ENCODE results near the gene PCDHA4. TPM values are rescaled to one million over a fixed set of nuclear protein-coding genes. Genes with fewer than 3 reads are reported as not detected.
"Not testable (repeated sequence)": the region's sequence is repeated elsewhere in the genome, so short reads cannot be mapped to it uniquely, and the experiment has no call there.

The PCDHA4 gene
- total RNA-seq, 4 donors from 2014 or later: 0.21 to 0.62 (median 0.54) TPM

- no peak overlapping the region for H3K27ac ChIP-seq
- no peaks in the 10 kb centered on the region for H3K4me1 ChIP-seq
- peaks cover 9% of the 10 kb centered on the region for H3K27me3 ChIP-seq
- 58% methylated on average over 66 of the region's 103 CpGs for WGBS
- H3K9me3 ChIP-seq: peaks cover 27% of the 10 kb centered on the region
- DNase-seq (ENCODE audit: low spot score in 2 of 2): no peak
- TF ChIP-seq POLR2AphosphoS5 (IDR thresholded peaks at IDR 0.05) (no peak), EP300 (IDR thresholded peaks at IDR 0.05) (no peak)
- H3K36me3 ChIP-seq: no peaks in the 10 kb centered on the region
- H3K4me3 ChIP-seq: no peak overlapping the region
These were observed 29.0 kb downstream of the PCDHA4 start for GRCh38 chr5:140835622-140836510.

GRCh38 chr5:140840978-140841962 is 34.4 kb downstream of the PCDHA4 start, which contains the start of gene PCDHA8:
TSS of gene PCDHA8 (plus strand) at chr5:140841187. CDS start at chr5:140841322, 135 bp downstream.
- TF ChIP-seq EP300 (IDR thresholded peaks at IDR 0.05): no peak
- TF ChIP-seq CTCF (IDR thresholded peaks at IDR 0.05): no peak
- TF ChIP-seq POLR2AphosphoS5 (IDR thresholded peaks at IDR 0.05): no peak
- no peak for TF ChIP-seq POLR2A (IDR thresholded peaks at IDR 0.05)
- WGBS: 23% methylated on average over 29 of the region's 47 CpGs
- peaks cover 33% of the 10 kb centered on the region for H3K9me3 ChIP-seq

GRCh38 chr5:140842798-140843733 is 36.2 kb downstream of the PCDHA4 start:
- no peak overlapping the region for H3K27ac ChIP-seq
- H3K27me3 ChIP-seq: no peaks in the 10 kb centered on the region
- TF ChIP-seq EP300 (IDR thresholded peaks at IDR 0.05) (no peak), POLR2A (IDR thresholded peaks at IDR 0.05) (no peak), CTCF (IDR thresholded peaks at IDR 0.05) (no peak), POLR2AphosphoS5 (IDR thresholded peaks at IDR 0.05) (no peak)
- H3K4me1 ChIP-seq: no peaks in the 10 kb centered on the region
- no peak overlapping the region for H3K4me3 ChIP-seq
- 50% methylated on average over 6 of the region's 87 CpGs for WGBS
- no peak for DNase-seq (ENCODE audit: low spot score in 2 of 2)
- peaks cover 22% of the 10 kb centered on the region for H3K9me3 ChIP-seq
- H3K36me3 ChIP-seq: no peaks in the 10 kb centered on the region

More at GRCh38 chr5:140840978-140841962, 34.4 kb downstream of the PCDHA4 start, which contains the start of gene PCDHA8:
- DNase-seq (ENCODE audit: low spot score in 2 of 2): no peak
- Histone ChIP-seq H3K4me3 (no peak within 1 kb of the TSS), H3K27ac (no peak within 1 kb of the TSS), H3K36me3 (no peaks in the 10 kb centered on the region), H3K4me1 (no peaks in the 10 kb centered on the region), H3K27me3 (no peaks in the 10 kb centered on the region)

GRCh38 chr5:140848139-140849102 is 41.6 kb downstream of the PCDHA4 start, which contains the start of gene PCDHA9:
TSS of gene PCDHA9 (plus strand) at chr5:140848382. CDS start at chr5:140848496, 114 bp downstream.
- H3K27ac ChIP-seq; DNase-seq (ENCODE audit: low spot score in 2 of 2); H3K4me3 ChIP-seq; H3K36me3 ChIP-seq; H3K4me1 ChIP-seq: not testable (repeated sequence)
- WGBS: 37% methylated on average over 28 of the region's 48 CpGs
- peaks cover 12% of the 10 kb centered on the region for H3K27me3 ChIP-seq
- H3K9me3 ChIP-seq: peaks cover 14% of the 10 kb centered on the region

GRCh38 chr5:140849831-140850634 is 43.2 kb downstream of the PCDHA4 start:
- H3K4me3 ChIP-seq; H3K27ac ChIP-seq; H3K4me1 ChIP-seq; H3K36me3 ChIP-seq; DNase-seq (ENCODE audit: low spot score in 2 of 2): not testable (repeated sequence)
- peaks cover 12% of the 10 kb centered on the region for H3K27me3 ChIP-seq
- peaks cover 12% of the 10 kb centered on the region for H3K9me3 ChIP-seq
- 55% methylated on average over 34 of the region's 101 CpGs for WGBS
